Activated naive CD4-positive, alpha-beta T cell treated with anti-CD3 and anti-CD28 coated beads, Interleukin-2, amount 50 U/mL, for 24 hours (primary cell): ENCODE measurements around the gene ARMH2.
A peak's percentile ranks its signal among the peaks of the same experiment; 100 is the strongest.

Source experiments
- H3K27ac Mint-ChIP-seq: one replicate; pipeline ENCODE4 v1.8.0; 2021; ENCODE audit warnings: mild to moderate bottlenecking, mixed read lengths
- H3K27me3 Mint-ChIP-seq: one replicate; pipeline ENCODE4 v1.8.0; 2021; ENCODE audit warnings: mixed read lengths
- H3K36me3 Mint-ChIP-seq: one replicate; pipeline ENCODE4 v1.8.0; 2021; ENCODE audit warnings: mixed read lengths
- H3K4me1 Mint-ChIP-seq: one replicate; pipeline ENCODE4 v1.8.0; 2021; ENCODE audit warnings: mixed read lengths
- H3K4me3 Mint-ChIP-seq: one replicate; pipeline ENCODE4 v1.8.0; 2021; ENCODE audit warnings: mild to moderate bottlenecking, mixed read lengths
- H3K9me3 Mint-ChIP-seq: one replicate; pipeline ENCODE4 v1.8.0; 2021; ENCODE audit warnings: mixed read lengths

ARMH2 gene

DNA sequence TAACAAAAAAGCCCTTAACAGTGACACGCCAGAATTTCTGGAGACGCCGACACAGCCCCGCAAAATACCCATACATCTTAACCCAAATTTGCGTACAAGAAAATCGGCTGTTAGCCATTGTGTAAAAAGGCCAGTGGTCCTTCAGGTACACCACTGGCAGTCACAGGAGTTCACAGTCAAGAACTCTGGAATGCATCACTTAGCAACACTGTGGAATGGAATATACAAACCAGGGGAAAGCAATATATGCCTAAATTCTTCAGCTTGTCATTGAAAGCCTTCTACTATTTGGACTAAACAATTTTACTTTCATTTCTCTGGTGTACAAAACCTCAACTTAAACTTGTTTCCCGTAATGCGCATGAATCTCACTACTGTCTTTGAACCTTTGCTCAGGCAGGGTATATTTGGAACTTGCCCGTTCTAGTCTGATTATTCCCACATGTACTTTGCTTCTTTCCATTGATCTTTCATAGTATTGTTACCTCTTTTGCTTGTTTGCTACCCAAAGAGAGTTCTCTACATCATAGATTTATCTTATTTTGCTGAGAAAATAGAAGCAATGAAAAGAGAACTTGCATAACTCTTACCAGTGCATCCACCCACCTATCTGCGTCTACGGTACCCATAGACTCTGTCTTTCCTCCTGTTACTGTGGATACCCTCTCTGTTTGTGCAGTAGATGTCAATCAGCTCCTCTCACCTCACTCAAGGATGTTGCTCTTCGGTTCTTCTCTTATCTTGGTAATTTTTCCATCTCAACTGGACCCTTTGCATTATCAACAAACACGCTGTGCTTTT is at the start of gene ARMH2:
TSS of gene ARMH2 (minus strand) at position 178 of the 801 bp plus-strand sequence. CDS start at position 118, 60 bp downstream.
- peaks cover 4% of the 10 kb centered on the region for H3K9me3 Mint-ChIP-seq
- peaks cover 24% of the 10 kb centered on the region for H3K4me1 Mint-ChIP-seq
- peak within 1 kb of the TSS; percentile 41 for H3K27ac Mint-ChIP-seq
- no peak within 1 kb of the TSS for H3K4me3 Mint-ChIP-seq
- no peaks in the 10 kb centered on the region for H3K27me3 Mint-ChIP-seq
- H3K36me3 Mint-ChIP-seq = peaks cover 8% of the 10 kb centered on the region

DNA sequence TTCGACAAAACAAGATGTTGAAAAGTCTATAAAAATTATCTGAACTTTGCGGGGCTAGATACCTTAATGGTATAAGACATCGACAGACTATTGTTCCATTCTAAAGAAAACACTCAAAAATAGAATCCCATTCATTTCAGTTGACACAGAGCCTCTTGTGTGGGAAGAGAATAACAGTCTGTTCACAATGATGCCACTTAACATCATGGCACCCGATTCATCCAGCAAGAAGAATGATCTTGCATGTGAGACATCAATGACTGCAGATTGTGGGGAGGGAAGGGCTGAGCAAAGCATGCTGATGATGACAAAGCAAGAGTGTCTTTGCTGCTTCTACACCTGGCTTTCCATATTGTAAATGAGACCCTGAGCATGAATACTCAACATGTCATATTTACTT is 49.7 kb upstream of the ARMH2 start:
- peaks cover 67% of the 10 kb centered on the region for H3K4me1 Mint-ChIP-seq
- no peaks in the 10 kb centered on the region for H3K9me3 Mint-ChIP-seq
- peaks cover 25% of the 10 kb centered on the region for H3K36me3 Mint-ChIP-seq
- H3K4me3 Mint-ChIP-seq = no peak overlapping the region
- peak overlapping the region; percentile 73 for H3K27ac Mint-ChIP-seq
- H3K27me3 Mint-ChIP-seq = no peaks in the 10 kb centered on the region

DNA sequence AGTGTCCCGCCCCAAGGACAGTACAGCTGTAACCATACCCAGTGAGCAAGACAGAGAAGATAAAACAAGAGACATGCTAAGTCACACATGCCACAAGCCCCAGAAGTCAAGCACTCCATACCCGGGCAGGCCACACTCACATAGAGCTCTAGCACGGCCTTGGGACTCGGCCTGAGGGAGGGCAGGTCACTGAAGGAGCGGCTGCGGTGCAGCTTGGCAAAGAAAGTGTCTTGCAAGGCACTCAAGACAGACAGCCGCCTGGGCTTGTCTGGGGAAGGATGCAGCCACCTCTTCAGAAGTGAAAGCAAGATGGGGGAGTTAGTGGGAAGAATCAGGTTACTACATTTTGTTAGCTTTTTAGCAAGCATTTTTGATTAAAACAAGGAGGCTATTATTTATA is 48.7 kb upstream of the ARMH2 start:
- Mint-ChIP-seq H3K27ac (peak overlapping the region; percentile 73), H3K36me3 (peaks cover 24% of the 10 kb centered on the region), H3K9me3 (no peaks in the 10 kb centered on the region), H3K4me3 (no peak overlapping the region), H3K27me3 (no peaks in the 10 kb centered on the region), H3K4me1 (peaks cover 71% of the 10 kb centered on the region)

- Mint-ChIP-seq H3K4me3 (no peak overlapping the region), H3K4me1 (peaks cover 82% of the 10 kb centered on the region), H3K36me3 (peaks cover 27% of the 10 kb centered on the region), H3K9me3 (no peaks in the 10 kb centered on the region), H3K27ac (peak overlapping the region; percentile 85), H3K27me3 (no peaks in the 10 kb centered on the region)
These were observed 46.9 kb upstream of the ARMH2 start for GRCh38 chr6:24845578-24845977.

- H3K4me1 Mint-ChIP-seq = peaks cover 85% of the 10 kb centered on the region
- no peaks in the 10 kb centered on the region for H3K9me3 Mint-ChIP-seq
- no peaks in the 10 kb centered on the region for H3K27me3 Mint-ChIP-seq
- peaks cover 24% of the 10 kb centered on the region for H3K36me3 Mint-ChIP-seq
- H3K27ac Mint-ChIP-seq = peak overlapping the region; percentile 88
- H3K4me3 Mint-ChIP-seq = no peak overlapping the region
These were observed 46.2 kb upstream of the ARMH2 start for GRCh38 chr6:24844903-24845302.

DNA sequence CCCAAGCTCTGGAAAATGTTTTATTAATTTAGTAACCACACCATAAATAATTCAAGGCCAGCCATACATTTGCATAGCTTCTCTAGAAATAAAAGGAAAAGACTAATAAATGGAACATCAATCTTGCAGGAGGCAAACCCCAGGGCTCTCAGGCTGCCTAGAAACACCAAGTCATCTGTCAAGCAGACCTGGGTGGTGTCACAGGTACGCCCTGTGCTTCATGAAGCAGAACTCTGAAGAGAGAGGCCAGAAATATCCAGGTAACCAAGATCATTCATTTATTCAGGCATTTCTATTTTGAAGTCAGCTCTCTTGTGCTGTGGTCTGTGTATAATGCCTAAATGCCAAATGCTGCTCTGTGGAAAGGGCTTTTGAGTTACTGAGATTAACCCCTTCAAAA is 45.3 kb upstream of the ARMH2 start:
- peaks cover 22% of the 10 kb centered on the region for H3K36me3 Mint-ChIP-seq
- H3K9me3 Mint-ChIP-seq = no peaks in the 10 kb centered on the region
- H3K4me1 Mint-ChIP-seq = peaks cover 86% of the 10 kb centered on the region
- no peaks in the 10 kb centered on the region for H3K27me3 Mint-ChIP-seq
- peak overlapping the region; percentile 82 for H3K27ac Mint-ChIP-seq
- H3K4me3 Mint-ChIP-seq = no peak overlapping the region

- Mint-ChIP-seq H3K27ac (peak overlapping the region; percentile 86), H3K9me3 (no peaks in the 10 kb centered on the region), H3K4me3 (no peak overlapping the region), H3K36me3 (peaks cover 19% of the 10 kb centered on the region), H3K27me3 (no peaks in the 10 kb centered on the region), H3K4me1 (peaks cover 85% of the 10 kb centered on the region)
These were observed 41.5 kb upstream of the ARMH2 start for GRCh38 chr6:24840187-24840586.

DNA sequence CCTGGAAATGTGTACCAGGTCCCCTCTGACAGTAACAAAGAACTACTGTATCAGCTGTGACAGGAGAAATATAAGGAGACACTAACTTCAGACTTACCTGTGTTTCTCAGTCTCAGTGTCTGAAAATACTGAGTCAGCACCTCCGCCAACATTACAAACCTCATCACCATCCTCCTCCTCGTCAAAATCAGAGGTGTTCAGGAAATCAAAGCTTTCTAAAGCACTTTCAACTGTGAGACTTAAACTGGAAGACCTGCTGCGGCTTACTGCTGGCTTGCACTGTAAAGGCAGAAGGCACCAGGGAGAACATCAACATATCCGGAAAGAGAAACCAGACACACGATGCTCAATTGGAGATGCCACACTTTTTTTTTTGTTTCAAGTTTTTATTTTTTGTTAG is 40.3 kb upstream of the ARMH2 start:
- Mint-ChIP-seq H3K9me3 (no peaks in the 10 kb centered on the region), H3K36me3 (peaks cover 24% of the 10 kb centered on the region), H3K4me1 (peaks cover 90% of the 10 kb centered on the region), H3K27ac (peak overlapping the region; percentile 94), H3K4me3 (peak overlapping the region; percentile 73), H3K27me3 (no peaks in the 10 kb centered on the region)

GRCh38 chr6:24838081-24838480 is 39.4 kb upstream of the ARMH2 start:
- no peaks in the 10 kb centered on the region for H3K27me3 Mint-ChIP-seq
- H3K9me3 Mint-ChIP-seq = no peaks in the 10 kb centered on the region
- peaks cover 26% of the 10 kb centered on the region for H3K36me3 Mint-ChIP-seq
- peak overlapping the region; percentile 91 for H3K27ac Mint-ChIP-seq
- H3K4me1 Mint-ChIP-seq = peaks cover 86% of the 10 kb centered on the region
- H3K4me3 Mint-ChIP-seq = no peak overlapping the region

GRCh38 chr6:24836109-24836508 is 37.4 kb upstream of the ARMH2 start:
- H3K9me3 Mint-ChIP-seq = no peaks in the 10 kb centered on the region
- peaks cover 81% of the 10 kb centered on the region for H3K4me1 Mint-ChIP-seq
- H3K27me3 Mint-ChIP-seq = no peaks in the 10 kb centered on the region
- peak overlapping the region; percentile 81 for H3K27ac Mint-ChIP-seq
- H3K4me3 Mint-ChIP-seq = no peak overlapping the region
- H3K36me3 Mint-ChIP-seq = peaks cover 21% of the 10 kb centered on the region

- H3K27ac Mint-ChIP-seq = peak overlapping the region; percentile 97
- no peaks in the 10 kb centered on the region for H3K9me3 Mint-ChIP-seq
- peaks cover 61% of the 10 kb centered on the region for H3K4me1 Mint-ChIP-seq
- no peaks in the 10 kb centered on the region for H3K27me3 Mint-ChIP-seq
- H3K4me3 Mint-ChIP-seq = no peak overlapping the region
- peaks cover 19% of the 10 kb centered on the region for H3K36me3 Mint-ChIP-seq
These were observed 35.1 kb upstream of the ARMH2 start for GRCh38 chr6:24833711-24834386.

DNA sequence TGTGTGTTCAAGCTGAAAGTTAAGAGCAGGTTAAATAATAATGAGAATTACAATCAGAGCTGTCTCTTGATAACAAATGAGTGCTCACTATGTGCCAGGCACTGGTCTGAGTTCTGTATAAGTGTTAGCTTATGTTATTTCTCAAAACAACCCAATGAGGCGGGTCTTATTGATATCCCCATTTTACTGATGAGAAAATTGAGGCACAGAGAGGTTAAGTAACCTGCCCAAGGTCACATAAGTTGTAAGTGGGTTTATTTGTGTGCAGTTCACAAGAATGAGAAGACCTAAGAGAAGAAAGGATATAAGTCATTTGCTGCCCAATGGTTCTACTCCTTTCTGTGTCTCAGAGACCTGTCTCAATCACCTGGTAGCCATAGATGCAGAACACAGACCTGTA is 34.1 kb upstream of the ARMH2 start:
- peaks cover 62% of the 10 kb centered on the region for H3K4me1 Mint-ChIP-seq
- H3K36me3 Mint-ChIP-seq = peaks cover 16% of the 10 kb centered on the region
- H3K27ac Mint-ChIP-seq = peak overlapping the region; percentile 85
- no peaks in the 10 kb centered on the region for H3K27me3 Mint-ChIP-seq
- H3K9me3 Mint-ChIP-seq = no peaks in the 10 kb centered on the region
- H3K4me3 Mint-ChIP-seq = no peak overlapping the region

GRCh38 chr6:24831771-24832716 is 33.3 kb upstream of the ARMH2 start:
- Mint-ChIP-seq H3K4me1 (peaks cover 66% of the 10 kb centered on the region), H3K4me3 (no peak overlapping the region), H3K27me3 (no peaks in the 10 kb centered on the region), H3K9me3 (no peaks in the 10 kb centered on the region), H3K27ac (peak overlapping the region; percentile 85), H3K36me3 (peaks cover 17% of the 10 kb centered on the region)

DNA sequence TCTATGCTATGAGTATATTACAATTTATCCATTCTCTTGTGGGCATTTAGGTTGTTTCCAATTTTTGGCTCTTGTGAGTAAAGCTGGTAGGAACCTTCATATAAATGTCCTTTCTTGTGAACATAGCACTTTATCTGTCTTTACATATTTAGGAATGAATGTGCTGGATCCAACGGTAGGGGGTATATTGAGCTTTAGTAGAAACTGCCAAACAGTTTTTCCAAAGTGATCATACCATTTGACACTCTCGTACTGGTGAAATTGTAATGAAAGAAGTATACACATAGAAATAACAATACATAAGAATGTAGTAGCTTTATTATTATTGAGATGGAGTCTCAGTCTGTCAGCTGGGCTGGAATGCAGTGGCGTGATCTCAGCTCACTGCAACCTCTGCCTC is 30.9 kb upstream of the ARMH2 start:
- Mint-ChIP-seq H3K36me3 (peaks cover 11% of the 10 kb centered on the region), H3K4me3 (no peak overlapping the region), H3K4me1 (peaks cover 54% of the 10 kb centered on the region), H3K9me3 (no peaks in the 10 kb centered on the region), H3K27ac (peak overlapping the region; percentile 90), H3K27me3 (no peaks in the 10 kb centered on the region)

DNA sequence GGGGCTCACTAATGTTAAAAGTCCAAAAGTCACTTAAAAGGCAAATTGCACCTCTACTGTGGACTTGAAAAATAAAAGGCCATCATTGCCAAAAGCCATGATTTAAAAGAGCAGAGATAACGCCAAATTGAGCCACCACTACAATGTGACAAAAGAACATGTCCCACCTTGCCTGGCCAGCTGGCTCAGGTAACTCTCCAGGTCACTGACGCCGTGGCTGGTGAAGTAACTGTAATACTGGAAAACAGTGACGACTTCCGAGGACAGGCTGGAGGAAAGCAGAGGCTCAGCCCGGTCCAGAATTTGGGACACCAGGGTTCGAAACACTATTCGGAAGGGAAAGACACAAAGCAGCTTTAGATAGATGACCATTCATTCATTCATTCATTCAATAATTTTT is 29.3 kb upstream of the ARMH2 start:
- H3K4me3 Mint-ChIP-seq = no peak overlapping the region
- peak overlapping the region; percentile 91 for H3K27ac Mint-ChIP-seq
- H3K27me3 Mint-ChIP-seq = no peaks in the 10 kb centered on the region
- H3K9me3 Mint-ChIP-seq = no peaks in the 10 kb centered on the region
- H3K4me1 Mint-ChIP-seq = peaks cover 46% of the 10 kb centered on the region
- peaks cover 8% of the 10 kb centered on the region for H3K36me3 Mint-ChIP-seq
